ENCODE data around the gene OPTC. TPM values are rescaled to one million over a fixed set of nuclear protein-coding genes. Genes with fewer than 3 reads are reported as not detected.

Gene OPTC
- total RNA-seq, 1 experiment from 2014 or later, result not detected

DNA sequence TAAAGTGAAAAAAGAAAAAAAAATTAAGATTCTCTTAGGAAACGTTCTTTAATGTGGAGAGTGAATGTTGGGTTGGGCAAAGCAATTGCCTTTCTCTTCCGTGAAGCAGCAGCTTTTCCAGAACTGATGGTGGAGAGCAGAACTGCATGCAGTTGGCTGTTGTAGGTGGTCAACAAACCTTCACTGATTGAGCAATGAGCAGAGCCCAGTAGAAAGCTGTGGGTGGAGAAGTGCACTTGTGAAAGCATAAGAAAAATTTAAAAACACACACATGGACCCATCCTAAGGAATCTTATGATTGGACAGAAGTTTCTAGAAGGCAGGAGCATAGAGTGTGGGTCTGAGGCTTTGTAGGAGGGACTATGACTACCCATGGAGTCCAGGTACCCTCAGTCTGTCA lies 13.9 kb upstream of the OPTC start:
- in situ Hi-C loops (cut with HindIII; ENCODE audit: low pct_unique_long_range_greater_than_20kb, low sequenced_read_pairs), result no loop called here
- DNase-seq (ENCODE audit: low read depth), result no peak

DNA sequence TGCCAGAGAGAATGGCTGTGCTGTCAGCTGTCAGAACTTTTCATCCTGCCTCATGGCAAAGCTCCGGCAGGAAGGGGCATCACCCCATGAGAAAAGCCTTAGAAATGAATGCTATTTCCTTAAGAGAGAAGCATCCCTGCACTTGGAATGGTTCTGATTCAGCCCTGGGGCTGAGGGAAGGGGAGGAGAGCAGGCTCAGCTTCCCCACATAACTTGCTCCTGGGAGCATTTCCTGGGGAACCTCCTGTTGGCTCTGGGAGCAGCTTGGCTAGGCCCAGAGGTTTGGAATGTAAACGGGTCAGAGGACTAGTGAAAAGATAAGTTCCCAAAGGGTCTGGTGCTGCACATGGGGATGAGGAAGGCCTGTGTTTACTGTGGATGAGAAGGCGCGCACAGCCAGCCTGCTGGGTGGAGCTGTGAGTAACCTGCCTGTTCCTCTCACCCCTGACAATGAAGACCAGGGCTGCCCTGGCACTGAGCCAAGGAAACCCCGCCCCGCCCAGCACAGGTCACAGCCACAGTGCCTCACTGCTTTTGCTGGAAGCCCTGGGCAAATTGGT lies 13.3 kb upstream of the OPTC start:
- in situ Hi-C loops (cut with HindIII; ENCODE audit: low pct_unique_long_range_greater_than_20kb, low sequenced_read_pairs), result no loop called here
- DNase-seq (ENCODE audit: low read depth), result peak; percentile 69

DNA sequence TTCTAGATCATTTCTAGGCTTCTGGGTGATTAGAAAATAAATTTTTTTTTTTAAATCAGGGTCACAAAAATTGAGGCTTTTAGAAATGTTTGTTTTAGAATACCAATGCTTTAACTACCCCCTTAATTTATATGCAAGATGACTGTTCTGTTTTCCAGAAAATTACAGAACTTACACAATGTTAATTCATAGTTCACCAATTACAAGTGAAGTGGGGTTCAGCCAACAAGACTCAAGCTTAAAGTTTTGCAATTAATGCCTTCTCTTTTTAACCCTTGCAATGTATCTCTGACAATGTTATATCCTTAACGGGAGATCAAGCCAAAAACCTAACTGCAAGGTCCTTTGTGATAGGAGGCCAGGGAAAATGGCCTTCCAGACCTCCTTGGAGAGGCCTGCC lies 12.8 kb upstream of the OPTC start:
- in situ Hi-C loops (cut with HindIII; ENCODE audit: low pct_unique_long_range_greater_than_20kb, low sequenced_read_pairs), result no loop called here
- no peak for DNase-seq (ENCODE audit: low read depth)

DNA sequence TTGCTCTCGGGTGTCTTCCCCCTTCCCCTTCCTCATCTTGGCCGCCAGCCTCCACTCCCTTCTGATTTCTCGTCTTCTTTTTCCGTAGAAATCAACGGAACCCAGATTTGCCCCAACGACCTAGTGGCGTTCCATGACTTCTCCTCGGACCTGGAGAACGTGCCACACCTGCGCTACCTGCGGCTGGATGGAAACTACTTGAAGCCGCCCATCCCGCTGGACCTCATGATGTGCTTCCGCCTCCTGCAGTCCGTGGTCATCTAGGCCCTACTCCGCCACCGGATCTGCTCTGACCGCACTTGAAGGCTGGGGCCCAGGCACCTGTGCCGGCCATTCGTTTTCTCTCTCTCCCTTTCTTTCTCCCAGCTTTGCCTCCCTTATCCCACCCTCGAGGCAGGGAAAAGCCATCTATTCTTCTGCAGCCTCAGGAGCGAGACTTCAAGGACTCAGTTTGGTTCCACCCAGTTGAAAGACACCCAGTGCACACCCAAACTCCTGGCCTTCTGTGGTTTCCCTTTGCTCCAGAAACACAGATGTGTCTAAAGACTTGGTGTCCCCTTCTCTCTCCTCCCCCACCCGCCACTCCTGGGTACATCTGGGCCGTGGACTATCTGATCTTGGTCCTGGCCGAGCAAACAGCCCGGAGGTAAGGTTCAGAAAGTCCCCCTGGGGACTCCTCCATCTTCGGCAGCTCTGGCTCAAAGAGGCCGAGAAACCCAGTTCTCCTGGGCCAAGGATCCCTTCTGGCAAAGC lies 7.2 kb upstream of the OPTC start:
- DNase-seq (ENCODE audit: low read depth), result no peak
- in situ Hi-C loops (cut with HindIII; ENCODE audit: low pct_unique_long_range_greater_than_20kb, low sequenced_read_pairs), result no loop called here

DNA sequence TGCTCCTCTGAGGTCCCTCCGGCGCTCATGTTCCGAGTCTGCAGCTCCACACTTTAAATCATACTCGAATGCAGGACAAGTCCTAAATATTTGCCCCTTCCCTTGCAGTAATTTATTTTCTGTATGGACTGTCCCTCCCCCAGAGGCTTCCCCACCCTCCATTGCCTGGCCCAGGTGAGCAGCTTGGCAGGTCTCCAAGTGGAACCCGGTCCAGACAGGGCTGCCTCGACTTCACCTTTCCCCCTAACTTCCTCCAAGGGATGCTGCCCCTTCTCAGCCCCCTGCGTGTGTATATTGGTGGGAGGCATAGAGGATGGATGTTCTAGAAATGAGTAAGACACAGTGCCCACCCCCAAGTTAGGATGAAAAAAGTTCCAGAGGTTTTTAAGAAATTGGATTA lies 5.4 kb upstream of the OPTC start:
- in situ Hi-C loops (cut with HindIII; ENCODE audit: low pct_unique_long_range_greater_than_20kb, low sequenced_read_pairs), result no loop called here
- no peak for DNase-seq (ENCODE audit: low read depth)

DNA sequence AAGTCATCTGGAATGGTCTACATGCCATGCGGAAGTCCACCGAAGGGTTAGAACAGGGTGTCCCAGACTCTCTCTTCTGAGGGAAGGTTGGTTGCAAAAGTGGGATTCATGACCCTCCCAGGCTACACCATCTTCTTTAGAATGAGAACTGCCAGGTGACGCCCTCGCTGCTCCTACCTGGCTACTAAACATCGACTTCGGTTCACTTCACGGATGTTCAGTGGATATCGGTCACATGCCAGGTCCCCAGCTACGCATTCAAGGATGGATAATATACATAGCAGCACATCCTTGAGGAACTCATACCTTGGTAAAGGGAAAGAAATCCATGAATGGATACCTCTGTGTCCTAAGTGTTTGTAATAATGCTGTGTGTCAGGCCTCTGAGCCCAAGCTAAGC lies 3.3 kb upstream of the OPTC start:
- no peak for DNase-seq (ENCODE audit: low read depth)

DNA sequence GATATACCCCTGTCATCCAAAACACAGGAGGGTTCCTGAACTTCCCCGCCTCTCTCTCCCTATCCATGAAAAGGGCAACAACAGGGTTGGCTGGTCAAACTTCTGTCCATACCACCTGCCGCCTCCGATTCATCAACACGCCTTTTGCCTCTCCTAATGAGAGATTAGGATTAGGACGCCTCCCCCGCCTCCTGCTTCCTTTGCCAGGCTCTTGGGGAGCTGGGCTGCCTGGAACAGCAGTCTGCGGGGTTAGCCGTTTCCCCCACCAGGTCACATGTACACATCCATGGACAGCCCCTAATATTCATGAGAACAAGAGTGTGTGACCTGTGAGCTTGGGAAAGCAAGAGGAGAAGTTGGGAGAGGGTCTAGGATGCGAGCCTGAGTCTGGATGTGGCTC lies 2.3 kb upstream of the OPTC start:
- DNase-seq (ENCODE audit: low read depth), result no peak
- in situ Hi-C loops (cut with HindIII; ENCODE audit: low pct_unique_long_range_greater_than_20kb, low sequenced_read_pairs), result no loop called here

More for the DNA sequence above, 3.3 kb upstream of the OPTC start:
- in situ Hi-C loops (cut with HindIII; ENCODE audit: low pct_unique_long_range_greater_than_20kb, low sequenced_read_pairs), result no loop called here

DNA sequence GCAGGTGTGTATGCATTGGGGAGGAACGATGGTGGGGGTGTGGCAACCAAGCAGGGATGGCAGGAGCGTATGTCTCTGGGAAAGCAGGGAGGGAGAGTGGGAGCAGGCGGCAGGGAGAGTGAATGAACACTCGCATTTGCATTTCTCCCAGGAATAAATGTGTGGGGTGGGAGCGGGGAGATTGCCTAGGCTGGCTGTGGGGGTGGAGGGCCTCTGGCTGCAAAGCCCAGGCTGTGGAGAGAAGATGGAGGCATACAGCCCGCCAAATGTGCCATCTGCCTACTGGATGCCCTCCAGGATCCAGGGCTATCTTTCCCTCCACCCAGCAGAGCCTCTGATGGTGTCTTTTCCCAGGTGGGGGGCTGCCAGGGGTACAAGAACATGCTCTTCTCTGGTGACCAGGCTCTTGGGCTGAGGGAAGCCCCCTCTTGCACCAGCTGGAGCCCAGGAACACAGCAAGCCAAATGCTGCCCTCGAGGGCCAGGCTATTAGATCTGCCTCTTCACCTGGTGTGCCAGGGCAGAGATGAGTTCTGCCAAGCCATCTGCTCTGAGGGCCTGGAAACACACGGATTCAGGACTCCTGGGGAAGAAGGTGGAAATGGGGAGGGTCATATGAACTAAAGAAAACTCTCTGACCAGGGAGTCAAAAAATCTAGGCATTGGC lies 1.7 kb upstream of the OPTC start:
- DNase-seq (ENCODE audit: low read depth), result no peak
- in situ Hi-C loops (cut with HindIII; ENCODE audit: low pct_unique_long_range_greater_than_20kb, low sequenced_read_pairs), result no loop called here

DNA sequence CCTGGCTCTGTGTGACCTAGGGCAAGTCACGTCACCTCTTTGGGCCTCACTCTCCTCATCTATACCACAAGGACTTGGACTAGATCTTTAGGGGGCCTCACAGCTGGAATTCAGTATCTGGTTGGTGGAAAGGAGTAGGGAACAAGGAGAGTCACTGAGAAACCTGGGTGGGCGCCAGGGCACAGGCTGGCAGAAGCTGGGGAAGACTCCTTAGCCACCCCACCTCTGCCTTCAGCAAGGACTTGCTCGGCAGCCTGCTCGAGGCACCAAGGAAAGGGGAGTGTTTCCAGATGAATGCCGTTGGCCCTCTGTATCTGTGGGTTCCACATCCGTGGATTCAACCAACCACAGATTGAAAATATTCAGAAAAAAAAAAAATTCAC lies 1.2 kb upstream of the OPTC start:
- DNase-seq (ENCODE audit: low read depth), result no peak
- in situ Hi-C loops (cut with HindIII; ENCODE audit: low pct_unique_long_range_greater_than_20kb, low sequenced_read_pairs), result no loop called here

DNA sequence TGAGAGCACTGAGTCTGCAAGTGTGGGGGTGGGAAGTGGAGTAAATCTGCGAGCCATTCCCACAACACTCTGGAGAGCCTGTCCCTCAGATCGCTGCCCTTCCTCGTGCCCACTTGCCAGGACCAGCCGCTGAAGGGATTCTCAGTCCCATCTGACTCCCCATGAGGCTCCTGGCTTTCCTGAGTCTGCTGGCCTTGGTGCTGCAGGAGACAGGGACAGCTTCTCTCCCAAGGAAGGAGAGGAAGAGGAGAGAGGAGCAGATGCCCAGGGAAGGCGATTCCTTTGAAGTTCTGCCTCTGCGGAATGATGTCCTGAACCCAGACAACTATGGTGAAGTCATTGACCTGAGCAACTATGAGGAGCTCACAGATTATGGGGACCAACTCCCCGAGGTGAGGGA lies 1.9 kb downstream of the OPTC start:
- in situ Hi-C loops (cut with HindIII; ENCODE audit: low pct_unique_long_range_greater_than_20kb, low sequenced_read_pairs), result no loop called here
- DNase-seq (ENCODE audit: low read depth), result no peak

DNA sequence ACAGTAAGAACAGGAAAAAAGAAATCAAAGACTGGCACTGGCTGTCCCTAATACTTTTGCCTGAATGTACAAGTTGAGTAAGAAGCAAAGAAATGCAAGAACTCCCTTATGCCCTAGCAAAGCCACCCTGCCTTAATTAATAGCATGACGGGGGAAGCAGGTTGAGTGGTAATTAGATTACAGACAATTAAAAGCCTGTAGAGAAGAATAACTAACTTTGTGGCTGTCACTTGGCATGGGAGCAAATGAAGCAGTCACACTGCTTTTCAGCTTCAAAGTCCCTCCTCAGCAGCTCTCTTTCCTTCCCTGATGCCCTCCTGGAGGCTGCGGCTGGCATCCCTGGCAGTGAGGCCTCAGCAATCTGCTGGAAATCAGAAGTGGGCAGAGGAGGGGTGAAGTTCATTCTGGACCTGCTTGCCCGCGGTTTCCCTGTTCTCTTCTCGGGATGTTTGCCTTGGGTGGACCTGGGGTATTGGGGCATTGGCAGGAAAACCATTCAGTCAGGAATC lies 3.4 kb downstream of the OPTC start:
- in situ Hi-C loops (cut with HindIII; ENCODE audit: low pct_unique_long_range_greater_than_20kb, low sequenced_read_pairs), result no loop called here
- no peak for DNase-seq (ENCODE audit: low read depth)

DNA sequence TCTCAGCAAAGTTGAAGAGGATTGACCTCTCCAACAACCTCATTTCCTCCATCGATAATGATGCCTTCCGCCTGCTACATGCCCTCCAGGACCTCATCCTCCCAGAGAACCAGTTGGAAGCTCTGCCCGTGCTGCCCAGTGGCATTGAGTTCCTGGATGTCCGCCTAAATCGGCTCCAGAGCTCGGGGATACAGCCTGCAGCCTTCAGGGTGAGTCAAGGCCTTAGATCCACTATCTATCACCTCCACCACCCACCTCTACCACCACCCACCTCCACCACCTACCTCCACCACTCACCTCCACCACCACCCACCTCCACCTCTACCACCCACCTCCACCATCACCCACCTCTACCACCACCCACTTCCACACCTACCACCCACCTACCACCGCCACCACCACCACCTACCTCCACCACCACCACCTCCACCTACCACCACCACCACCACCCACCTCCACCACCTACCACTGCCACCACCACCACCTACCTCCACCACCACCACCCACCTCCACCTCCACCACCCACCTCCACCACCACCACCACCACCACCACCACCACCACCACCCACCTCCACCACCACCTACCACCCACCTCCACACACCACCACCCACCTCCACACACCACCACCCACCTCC lies 5.8 kb downstream of the OPTC start:
- in situ Hi-C loops (cut with HindIII; ENCODE audit: low pct_unique_long_range_greater_than_20kb, low sequenced_read_pairs), result no loop called here
- DNase-seq (ENCODE audit: low read depth), result no peak

DNA sequence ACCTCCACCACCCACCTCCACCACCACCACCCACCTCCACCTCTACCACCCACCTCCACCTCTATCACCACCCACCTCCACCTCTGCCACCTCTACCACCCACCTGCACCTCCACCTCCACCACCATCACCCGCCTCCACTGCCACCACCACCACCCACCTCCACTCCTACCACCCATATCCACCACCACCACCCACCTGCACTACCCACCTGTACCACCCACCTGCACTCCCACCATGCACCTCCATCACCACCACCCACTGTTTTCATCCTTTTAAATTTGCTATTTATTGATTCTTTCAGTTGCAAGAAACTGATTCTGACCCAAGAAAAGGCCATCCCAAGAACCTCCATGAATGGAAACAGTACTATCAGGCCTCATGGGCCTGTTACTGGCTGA lies 6.3 kb downstream of the OPTC start:
- DNase-seq (ENCODE audit: low read depth), result no peak
- in situ Hi-C loops (cut with HindIII; ENCODE audit: low pct_unique_long_range_greater_than_20kb, low sequenced_read_pairs), result no loop called here

DNA sequence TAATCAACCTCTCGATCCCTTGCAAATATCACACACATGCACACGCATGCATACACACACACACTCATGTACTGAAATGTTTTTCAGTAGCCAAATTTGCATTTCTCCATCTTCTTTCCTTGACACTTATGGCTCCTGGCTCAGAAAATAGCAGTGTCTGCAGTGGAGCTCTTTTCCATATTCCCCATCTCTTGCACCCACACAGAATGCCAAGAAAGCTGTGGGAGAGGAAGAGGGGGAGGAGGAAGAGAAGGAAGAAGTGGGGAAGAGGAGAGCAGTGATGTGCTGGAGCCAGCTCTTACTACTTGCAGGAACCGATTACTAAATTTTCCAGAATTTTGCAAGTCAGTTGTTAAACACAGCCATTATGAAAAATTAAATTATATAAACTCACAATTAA lies 9.9 kb downstream of the OPTC start:
- in situ Hi-C loops (cut with HindIII; ENCODE audit: low pct_unique_long_range_greater_than_20kb, low sequenced_read_pairs), result no loop called here
- DNase-seq (ENCODE audit: low read depth), result no peak

DNA sequence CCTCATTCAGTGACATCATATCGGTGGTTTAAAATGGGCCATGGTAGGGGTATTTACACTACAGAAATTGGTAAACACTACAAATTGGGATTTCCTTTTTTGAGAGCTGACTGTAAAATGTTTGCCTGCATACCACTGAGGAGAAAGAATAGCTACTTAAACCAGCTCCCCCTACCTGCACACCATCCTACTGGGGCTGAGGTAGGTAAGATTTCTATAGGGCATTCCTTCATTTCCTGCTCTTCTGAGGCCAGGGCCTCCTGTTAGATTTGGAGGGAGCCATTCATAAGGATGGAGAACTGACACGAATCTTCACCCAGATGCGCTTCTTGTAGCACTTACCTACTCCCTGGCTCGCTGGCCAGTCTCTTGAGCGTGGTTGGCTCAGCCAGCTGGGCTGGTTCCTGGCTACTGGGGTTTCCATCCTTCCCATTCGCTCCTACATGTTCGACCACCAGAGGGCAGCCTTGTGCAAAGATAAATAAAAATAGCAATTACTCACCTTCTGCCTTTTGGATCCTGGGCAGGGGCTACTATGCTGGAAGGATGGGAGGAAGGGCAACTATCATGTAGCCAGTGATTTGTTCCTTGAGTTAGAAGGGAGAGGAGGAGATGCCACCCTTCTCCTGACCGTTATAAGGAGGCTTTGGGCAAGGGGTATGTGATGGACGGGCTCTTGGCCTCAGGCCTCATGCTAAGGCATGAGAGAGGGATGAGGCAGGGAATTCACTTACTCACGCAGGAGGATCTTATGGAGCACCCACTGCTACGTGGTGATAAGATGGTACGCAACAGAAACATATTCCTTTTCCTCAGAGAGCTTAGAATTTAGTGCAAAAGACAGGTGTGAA lies 10.7 kb downstream of the OPTC start:
- DNase-seq (ENCODE audit: low read depth), result peak; percentile 64
- in situ Hi-C loops (cut with HindIII; ENCODE audit: low pct_unique_long_range_greater_than_20kb, low sequenced_read_pairs), result no loop called here

DNA sequence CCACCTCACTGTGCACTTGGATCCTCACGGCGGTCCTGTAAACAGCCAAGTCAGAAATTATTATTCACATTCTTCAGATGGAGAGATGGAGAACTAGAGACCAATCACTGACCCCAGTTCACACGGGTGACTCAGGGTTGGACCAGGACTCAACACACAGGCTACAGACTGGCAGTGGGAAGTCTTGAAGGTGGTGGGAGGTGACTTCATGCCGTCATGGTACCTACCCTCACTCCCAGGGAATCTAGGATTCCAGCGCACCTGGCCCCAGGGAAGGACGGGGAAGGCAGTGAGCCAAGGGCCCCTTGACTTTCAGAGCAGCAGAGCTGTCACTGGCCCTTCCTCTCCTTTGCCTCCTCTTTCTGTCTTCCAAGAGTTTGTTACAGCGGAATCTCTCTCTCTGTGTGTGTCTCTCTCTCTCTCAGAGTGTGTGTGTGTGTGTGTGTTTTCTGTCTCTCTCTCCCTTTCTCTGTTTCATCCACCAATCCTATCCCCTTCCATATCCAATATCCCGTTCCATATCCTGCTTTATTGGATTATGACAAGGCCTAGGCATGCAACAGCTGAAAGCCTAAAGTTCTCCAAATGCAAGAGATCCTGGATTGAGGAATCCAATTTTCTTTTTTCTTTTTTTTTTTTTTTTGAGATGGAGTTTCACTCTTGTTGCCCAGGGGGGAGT lies 11.7 kb downstream of the OPTC start:
- no peak for DNase-seq (ENCODE audit: low read depth)
- in situ Hi-C loops (cut with HindIII; ENCODE audit: low pct_unique_long_range_greater_than_20kb, low sequenced_read_pairs), result no loop called here

DNA sequence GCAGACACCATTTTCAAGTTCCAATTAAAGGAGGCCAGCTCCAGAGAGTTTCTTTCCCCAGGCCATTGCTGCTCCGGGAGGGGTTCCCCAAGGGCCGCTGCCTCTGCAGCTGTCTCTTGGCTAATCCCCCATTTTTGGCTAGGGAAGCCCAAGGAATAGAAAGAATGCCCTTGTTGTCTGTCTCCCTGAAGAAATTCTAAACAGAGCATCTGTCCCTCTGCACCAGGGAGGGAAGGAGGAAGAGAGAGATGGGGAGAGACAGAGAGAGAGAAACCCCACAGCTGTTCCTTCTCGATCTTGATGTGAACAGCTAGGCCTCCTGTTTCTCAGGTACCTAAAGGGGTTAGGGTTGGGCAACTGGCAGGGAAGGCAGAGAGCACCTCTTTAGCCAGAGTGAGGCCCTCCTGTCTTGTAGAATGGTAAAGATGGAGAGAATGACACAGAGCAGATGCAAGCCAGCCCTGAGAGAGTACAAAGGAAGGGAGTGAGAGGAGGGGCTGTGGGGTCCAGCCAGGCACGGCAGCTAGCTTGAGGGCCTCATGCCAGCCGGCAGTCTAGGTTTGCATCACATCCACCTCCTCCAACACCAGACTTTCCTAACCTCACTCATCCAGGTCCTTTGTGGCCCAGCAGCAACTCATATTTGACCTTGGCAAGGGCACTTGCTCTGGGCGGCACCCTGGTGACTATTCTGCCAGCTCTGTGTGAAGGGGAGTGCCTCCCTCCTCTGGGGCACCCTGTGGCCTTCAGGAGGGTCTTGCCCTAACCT lies 13.1 kb downstream of the OPTC start:
- DNase-seq (ENCODE audit: low read depth), result no peak
- in situ Hi-C loops (cut with HindIII; ENCODE audit: low pct_unique_long_range_greater_than_20kb, low sequenced_read_pairs), result no loop called here

All from Caki2 (cell line).